Measurements from ENCODE around the gene S100A16.

DNA sequence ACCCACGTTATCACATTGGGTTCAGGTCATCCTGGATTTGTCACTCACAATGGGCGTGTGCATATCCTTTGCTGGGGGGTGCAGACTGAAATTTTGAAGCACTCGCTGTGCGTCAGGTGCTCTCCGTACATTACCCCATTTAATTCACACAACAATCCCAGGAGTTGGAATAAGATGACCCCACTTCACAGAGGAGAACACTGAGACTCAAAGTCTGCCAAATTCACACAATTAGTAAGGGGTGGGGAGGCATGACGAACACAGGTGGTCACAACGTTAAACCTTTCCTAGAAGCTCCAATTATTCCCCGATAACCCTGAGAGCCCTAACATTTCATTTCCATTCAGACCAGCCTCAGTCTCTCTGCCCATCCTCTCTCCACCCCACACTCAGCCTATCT is 43.5 kb downstream of the S100A16 start:
- TF ChIP-seq, protein P1, sequence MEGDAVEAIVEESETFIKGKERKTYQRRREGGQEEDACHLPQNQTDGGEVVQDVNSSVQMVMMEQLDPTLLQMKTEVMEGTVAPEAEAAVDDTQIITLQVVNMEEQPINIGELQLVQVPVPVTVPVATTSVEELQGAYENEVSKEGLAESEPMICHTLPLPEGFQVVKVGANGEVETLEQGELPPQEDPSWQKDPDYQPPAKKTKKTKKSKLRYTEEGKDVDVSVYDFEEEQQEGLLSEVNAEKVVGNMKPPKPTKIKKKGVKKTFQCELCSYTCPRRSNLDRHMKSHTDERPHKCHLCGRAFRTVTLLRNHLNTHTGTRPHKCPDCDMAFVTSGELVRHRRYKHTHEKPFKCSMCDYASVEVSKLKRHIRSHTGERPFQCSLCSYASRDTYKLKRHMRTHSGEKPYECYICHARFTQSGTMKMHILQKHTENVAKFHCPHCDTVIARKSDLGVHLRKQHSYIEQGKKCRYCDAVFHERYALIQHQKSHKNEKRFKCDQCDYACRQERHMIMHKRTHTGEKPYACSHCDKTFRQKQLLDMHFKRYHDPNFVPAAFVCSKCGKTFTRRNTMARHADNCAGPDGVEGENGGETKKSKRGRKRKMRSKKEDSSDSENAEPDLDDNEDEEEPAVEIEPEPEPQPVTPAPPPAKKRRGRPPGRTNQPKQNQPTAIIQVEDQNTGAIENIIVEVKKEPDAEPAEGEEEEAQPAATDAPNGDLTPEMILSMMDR (IDR thresholded peaks at IDR 0.05), result no peak
- no peak for TF ChIP-seq POLR2A (IDR thresholded peaks at IDR 0.05)
